Osteoblast (primary cell): ENCODE measurements around the gene STK40. TPM values are rescaled to one million over a fixed set of nuclear protein-coding genes. Genes with fewer than 3 reads are reported as not detected.

Source experiments
- DNase-seq: peaks from one replicate; pipeline ENCODE4 v3.0.0; 2011; ENCODE audit warnings: low spot score, mixed read lengths; ENCODE audit not compliant: insufficient read length; ENCODE audit errors: missing footprints
- H2AFZ ChIP-seq: 2 replicates; pipeline ENCODE4 v1.6.0; 2011; ENCODE audit warnings: mild to moderate bottlenecking, low read length
- H3K27ac ChIP-seq: 2 replicates; pipeline ENCODE4 v1.5.1; 2011; ENCODE audit warnings: mild to moderate bottlenecking, low read depth, low read length, moderate library complexity
- H3K27me3 ChIP-seq: 2 replicates; pipeline ENCODE4 v1.6.0; 2012; ENCODE audit warnings: mild to moderate bottlenecking, control low read depth, inconsistent platforms, low read length, moderate library complexity; ENCODE audit not compliant: insufficient read depth
- H3K36me3 ChIP-seq: 2 replicates; pipeline ENCODE4 v1.5.1; 2011; ENCODE audit warnings: mild to moderate bottlenecking, low read length, control low read depth, moderate library complexity; ENCODE audit not compliant: insufficient read depth
- H3K4me1 ChIP-seq: 2 replicates; pipeline ENCODE4 v1.5.1; 2011; ENCODE audit warnings: mild to moderate bottlenecking, low read length, control low read depth, moderate library complexity; ENCODE audit not compliant: insufficient read depth
- H3K4me2 ChIP-seq: 2 replicates; pipeline ENCODE4 v1.6.0; 2011; ENCODE audit warnings: mild to moderate bottlenecking, low read length; ENCODE audit not compliant: insufficient read depth
- H3K4me3 ChIP-seq: fragments of 200-600 bp; sonication (generic); 3 replicates; pipeline ENCODE4 v1.5.1; 2012; ENCODE audit warnings: mild to moderate bottlenecking, low read length, inconsistent platforms; ENCODE audit not compliant: insufficient read depth
- H3K79me2 ChIP-seq: 2 replicates; pipeline ENCODE4 v1.6.0; 2012; ENCODE audit warnings: mild to moderate bottlenecking, low read length, control low read depth, inconsistent platforms; ENCODE audit not compliant: insufficient read depth
- H3K9me3 ChIP-seq: 2 replicates; pipeline ENCODE4 v1.5.1; 2011; ENCODE audit warnings: low read depth, low read length, control low read depth
- H4K20me1 ChIP-seq: 2 replicates; pipeline ENCODE4 v1.6.0; 2012; ENCODE audit warnings: mild to moderate bottlenecking, low read length, control low read depth; ENCODE audit not compliant: insufficient read depth
- total RNA-seq: library from RNA; depleted of rRNA; stranded (reverse); fragments of >200 nt; gene quantifications from 2 replicates; pipeline ENCODE4 v1.2.3, GENCODE V29; 2012
- TF ChIP-seq, protein P1 (sequence below): IDR thresholded peaks from 2 replicates; pipeline ENCODE4 v1.5.1; 2011; ENCODE audit warnings: mild to moderate bottlenecking, low read depth, low read length, moderate library complexity; ENCODE audit errors: extremely low read depth

Gene STK40
- total RNA-seq, 1 donor: 11.9 TPM

DNA sequence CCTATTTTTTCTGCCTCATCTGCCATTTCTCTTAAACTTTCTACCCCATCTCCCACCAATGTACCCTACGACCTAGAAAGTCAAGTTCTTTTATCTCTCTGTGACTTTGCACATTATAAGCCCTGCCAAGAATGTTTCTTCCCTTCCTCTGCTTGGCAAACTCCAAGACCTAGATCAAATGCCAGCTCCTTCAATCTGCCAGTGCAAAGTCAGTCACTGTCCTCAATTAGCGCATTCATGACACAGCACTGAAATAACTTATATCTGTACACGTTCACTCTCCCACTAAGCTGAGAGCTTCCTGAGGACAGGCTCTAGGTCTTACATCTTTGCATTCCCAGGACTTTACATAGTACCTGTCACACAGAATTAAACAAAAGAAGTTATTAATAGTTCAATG, 33.4 kb upstream of the STK40 start:
- no peak overlapping the region for H3K4me2 ChIP-seq
- TF ChIP-seq, protein P1, sequence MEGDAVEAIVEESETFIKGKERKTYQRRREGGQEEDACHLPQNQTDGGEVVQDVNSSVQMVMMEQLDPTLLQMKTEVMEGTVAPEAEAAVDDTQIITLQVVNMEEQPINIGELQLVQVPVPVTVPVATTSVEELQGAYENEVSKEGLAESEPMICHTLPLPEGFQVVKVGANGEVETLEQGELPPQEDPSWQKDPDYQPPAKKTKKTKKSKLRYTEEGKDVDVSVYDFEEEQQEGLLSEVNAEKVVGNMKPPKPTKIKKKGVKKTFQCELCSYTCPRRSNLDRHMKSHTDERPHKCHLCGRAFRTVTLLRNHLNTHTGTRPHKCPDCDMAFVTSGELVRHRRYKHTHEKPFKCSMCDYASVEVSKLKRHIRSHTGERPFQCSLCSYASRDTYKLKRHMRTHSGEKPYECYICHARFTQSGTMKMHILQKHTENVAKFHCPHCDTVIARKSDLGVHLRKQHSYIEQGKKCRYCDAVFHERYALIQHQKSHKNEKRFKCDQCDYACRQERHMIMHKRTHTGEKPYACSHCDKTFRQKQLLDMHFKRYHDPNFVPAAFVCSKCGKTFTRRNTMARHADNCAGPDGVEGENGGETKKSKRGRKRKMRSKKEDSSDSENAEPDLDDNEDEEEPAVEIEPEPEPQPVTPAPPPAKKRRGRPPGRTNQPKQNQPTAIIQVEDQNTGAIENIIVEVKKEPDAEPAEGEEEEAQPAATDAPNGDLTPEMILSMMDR: no peak
- H3K9me3 ChIP-seq: no peaks in the 10 kb centered on the region
- no peaks in the 10 kb centered on the region for H4K20me1 ChIP-seq
- H3K4me3 ChIP-seq: no peak overlapping the region
- no peak overlapping the region for H3K27ac ChIP-seq
- peaks cover 24% of the 10 kb centered on the region for H3K36me3 ChIP-seq
- peaks cover 5% of the 10 kb centered on the region for H3K4me1 ChIP-seq
- no peak overlapping the region for H2AFZ ChIP-seq
- no peaks in the 10 kb centered on the region for H3K27me3 ChIP-seq
- no peak for DNase-seq
- no peaks in the 10 kb centered on the region for H3K79me2 ChIP-seq

DNA sequence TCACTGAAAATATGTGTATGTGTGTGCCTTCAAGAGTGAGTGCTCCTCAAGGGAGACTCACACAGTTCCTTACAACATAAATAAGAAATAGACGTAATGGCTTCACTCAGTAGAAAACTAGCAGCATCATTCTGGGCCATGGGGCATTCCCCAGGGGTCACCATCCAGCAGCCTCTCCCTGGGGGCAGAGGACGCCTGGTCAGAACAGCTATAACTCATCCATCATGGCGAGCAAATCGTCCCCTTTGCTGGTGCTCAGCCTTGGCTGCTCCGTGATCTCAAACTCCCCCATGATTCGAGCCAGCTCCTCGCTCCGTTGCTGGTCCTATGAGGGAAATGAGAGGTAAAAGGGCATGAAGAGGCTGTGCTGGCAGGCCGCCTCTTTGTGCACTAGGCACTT, 32.2 kb upstream of the STK40 start:
- H4K20me1 ChIP-seq: no peaks in the 10 kb centered on the region
- no peaks in the 10 kb centered on the region for H3K27me3 ChIP-seq
- no peak overlapping the region for H3K4me2 ChIP-seq
- H3K79me2 ChIP-seq: no peaks in the 10 kb centered on the region
- no peak overlapping the region for H2AFZ ChIP-seq
- no peak for DNase-seq
- no peaks in the 10 kb centered on the region for H3K9me3 ChIP-seq
- peaks cover 5% of the 10 kb centered on the region for H3K4me1 ChIP-seq
- no peak overlapping the region for H3K4me3 ChIP-seq
- no peak overlapping the region for H3K27ac ChIP-seq
- TF ChIP-seq, protein P1: no peak
- H3K36me3 ChIP-seq: peaks cover 21% of the 10 kb centered on the region

GRCh38 chr1:36415661-36416326, 30.1 kb upstream of the STK40 start:
- TF ChIP-seq, protein P1: no peak
- Histone ChIP-seq H3K79me2 (no peaks in the 10 kb centered on the region), H3K4me2 (no peak overlapping the region), H3K27me3 (no peaks in the 10 kb centered on the region), H2AFZ (no peak overlapping the region), H3K4me3 (no peak overlapping the region), H3K36me3 (peaks cover 4% of the 10 kb centered on the region), H3K9me3 (no peaks in the 10 kb centered on the region), H3K27ac (no peak overlapping the region), H3K4me1 (peaks cover 5% of the 10 kb centered on the region), H4K20me1 (no peaks in the 10 kb centered on the region)
- no peak for DNase-seq

DNA sequence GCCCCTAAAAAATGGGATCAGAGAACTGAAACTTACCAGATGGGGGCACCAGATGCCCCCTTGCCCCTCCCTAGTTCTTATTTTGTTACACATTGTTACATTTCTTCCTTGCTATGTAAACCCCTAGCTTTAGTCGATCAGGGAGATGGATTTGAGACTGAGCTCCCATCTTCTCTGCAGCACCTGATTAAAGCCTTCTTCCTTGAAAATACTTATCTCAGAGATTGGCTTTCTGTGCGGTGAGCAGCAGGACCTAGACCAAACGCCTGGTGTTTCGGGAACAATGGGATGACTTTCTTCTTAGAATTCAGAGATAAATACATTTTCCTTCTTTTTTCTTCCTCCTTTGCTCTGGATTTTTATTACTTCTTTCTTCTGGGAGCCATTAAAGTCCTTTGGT, 28.7 kb upstream of the STK40 start:
- Histone ChIP-seq H3K9me3 (no peaks in the 10 kb centered on the region), H4K20me1 (no peaks in the 10 kb centered on the region), H3K4me2 (no peak overlapping the region), H2AFZ (no peak overlapping the region), H3K27me3 (no peaks in the 10 kb centered on the region), H3K27ac (no peak overlapping the region), H3K4me1 (no peaks in the 10 kb centered on the region), H3K36me3 (peaks cover 4% of the 10 kb centered on the region), H3K79me2 (no peaks in the 10 kb centered on the region), H3K4me3 (no peak overlapping the region)
- no peak for DNase-seq
- TF ChIP-seq, protein P1: no peak
